Hepatocyte (in vitro differentiated cells): Measurements from ENCODE around the gene TSPAN8. TPM values are rescaled to one million over a fixed set of nuclear protein-coding genes. Genes with fewer than 3 reads are reported as not detected.
A peak's percentile ranks its signal among the peaks of the same experiment; 100 is the strongest.

ENCODE experiments used
- DNase-seq: peaks from one replicate; pipeline ENCODE4 v3.0.0-alpha.2; 2016; ENCODE audit warnings: low spot score
- H2AFZ ChIP-seq: fragments of 200-600 bp; sonication (generic); 2 replicates; pipeline ENCODE4 v1.6.0; 2016; ENCODE audit warnings: antibody characterized with exemption, mild to moderate bottlenecking
- H3K27ac ChIP-seq: fragments of 200-600 bp; sonication (generic); 2 replicates; pipeline ENCODE4 v1.5.1; 2016; ENCODE audit warnings: mild to moderate bottlenecking
- H3K27me3 ChIP-seq: fragments of 200-600 bp; sonication (generic); 2 replicates; pipeline ENCODE4 v1.6.1; 2016
- H3K36me3 ChIP-seq: fragments of 200-600 bp; sonication (generic); replicated peaks from 2 replicates; pipeline ENCODE4 v1.5.1; 2016; ENCODE audit warnings: low read depth; ENCODE audit not compliant: insufficient read depth
- H3K4me1 ChIP-seq: fragments of 200-600 bp; sonication (generic); 2 replicates; pipeline ENCODE4 v1.5.1; 2016; ENCODE audit warnings: mild to moderate bottlenecking, moderate library complexity; ENCODE audit not compliant: insufficient read depth
- H3K4me2 ChIP-seq: fragments of 200-600 bp; sonication (generic); 2 replicates; pipeline ENCODE4 v1.6.0; 2016
- H3K4me3 ChIP-seq: fragments of 200-600 bp; sonication (generic); 2 replicates; pipeline ENCODE4 v1.5.1; 2016; ENCODE audit warnings: mild to moderate bottlenecking
- H3K79me2 ChIP-seq: fragments of 200-600 bp; sonication (generic); 2 replicates; pipeline ENCODE4 v1.6.0; 2017; ENCODE audit warnings: mild to moderate bottlenecking
- H3K9me2 ChIP-seq: fragments of 200-600 bp; sonication (generic); replicated peaks from 2 replicates; pipeline ENCODE4 v1.6.0; 2017; ENCODE audit warnings: mild to moderate bottlenecking; ENCODE audit not compliant: insufficient read depth
- H3K9me3 ChIP-seq: fragments of 200-600 bp; sonication (generic); 2 replicates; pipeline ENCODE4 v1.5.1; 2016; ENCODE audit warnings: low read depth, mild to moderate bottlenecking
- H4K20me1 ChIP-seq: fragments of 200-600 bp; sonication (generic); 2 replicates; pipeline ENCODE4 v1.6.0; 2016; ENCODE audit warnings: mild to moderate bottlenecking; ENCODE audit not compliant: insufficient read depth, poor library complexity, severe bottlenecking
- EZH2 ChIP-seq: fragments of 200-600 bp; sonication (generic); IDR thresholded peaks from 2 replicates; pipeline ENCODE4 v1.6.1; 2016; ENCODE audit warnings: antibody characterized with exemption, mild to moderate bottlenecking, borderline replicate concordance
- EZH2phosphoT487 ChIP-seq: fragments of 200-600 bp; sonication (generic); IDR thresholded peaks from one replicate; pipeline ENCODE4 v1.6.1; 2018; ENCODE audit warnings: antibody characterized with exemption, mild to moderate bottlenecking, low read depth, moderate library complexity; ENCODE audit not compliant: unreplicated experiment, severe bottlenecking
- WGBS: methylation state at CpG from one replicate; pipeline ENCODE4 v1.1.6; 2016; ENCODE audit warnings: low lambda C conversion rate; ENCODE audit errors: missing lambda C conversion rate; 5-methylcytosine and 5-hydroxymethylcytosine counted together
- polyA plus RNA-seq: library from polyadenylated mRNA; unstranded; fragments of >200 nt; fragmentation: Nextera tagmentation; extraction: Ambion mirVana; gene quantifications from 2 replicates; pipeline ENCODE4 v1.2.1, GENCODE V29; 2016
- total RNA-seq: library from RNA; depleted of rRNA; stranded (reverse); fragments of >200 nt; gene quantifications from 2 replicates; pipeline ENCODE4 v1.2.3, GENCODE V29; 2014
- TF ChIP-seq, protein P1 (sequence below): fragments of 200-600 bp; sonication (generic); IDR thresholded peaks from 2 replicates; pipeline ENCODE4 v1.5.1; 2016; ENCODE audit warnings: antibody characterized with exemption, mild to moderate bottlenecking; ENCODE audit not compliant: poor library complexity

TSPAN8 gene
- total and polyA plus RNA-seq, 2 experiments from 2014 or later = 312 to 639 TPM

DNA sequence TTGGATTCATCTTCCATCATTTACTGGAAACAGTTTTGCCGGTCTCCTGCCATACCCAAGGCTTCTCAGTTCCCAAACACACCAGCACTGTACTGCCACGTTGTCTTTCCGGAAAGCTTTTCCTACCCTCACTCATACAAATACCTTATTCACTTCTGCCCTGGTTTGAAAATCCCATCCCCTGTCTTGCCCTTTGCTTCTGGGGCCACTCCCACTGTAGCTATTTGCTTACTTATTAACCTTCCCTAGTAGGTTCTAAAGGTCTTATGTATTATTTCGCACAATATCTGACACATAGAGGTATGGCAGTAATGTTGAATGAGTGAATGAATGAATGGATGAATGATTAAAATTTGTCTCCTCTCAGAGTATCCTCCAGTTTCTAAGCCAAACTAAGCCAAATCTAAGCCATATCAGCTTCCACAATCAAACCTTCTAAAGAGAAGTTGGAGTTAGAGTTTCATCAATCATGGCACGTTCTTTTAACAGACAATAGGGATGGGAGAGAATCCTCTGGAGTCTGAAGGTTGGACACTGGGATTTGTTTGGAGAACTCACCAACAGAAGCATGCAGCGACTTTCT, 18.6 kb downstream of the TSPAN8 start:
- no peaks in the 10 kb centered on the region for H3K9me2 ChIP-seq
- H3K9me3 ChIP-seq = no peaks in the 10 kb centered on the region
- no peaks in the 10 kb centered on the region for H3K79me2 ChIP-seq
- peak overlapping the region; percentile 71 for H3K27ac ChIP-seq
- H3K27me3 ChIP-seq = no peaks in the 10 kb centered on the region
- H3K36me3 ChIP-seq = no peaks in the 10 kb centered on the region
- WGBS = 68% methylated on average over 6 of the region's 6 CpGs
- H3K4me1 ChIP-seq = peaks cover 21% of the 10 kb centered on the region
- no peak overlapping the region for H2AFZ ChIP-seq
- H3K4me3 ChIP-seq = no peak overlapping the region
- TF ChIP-seq EZH2phosphoT487 (no peak), EZH2 (no peak)
- TF ChIP-seq, protein P1, sequence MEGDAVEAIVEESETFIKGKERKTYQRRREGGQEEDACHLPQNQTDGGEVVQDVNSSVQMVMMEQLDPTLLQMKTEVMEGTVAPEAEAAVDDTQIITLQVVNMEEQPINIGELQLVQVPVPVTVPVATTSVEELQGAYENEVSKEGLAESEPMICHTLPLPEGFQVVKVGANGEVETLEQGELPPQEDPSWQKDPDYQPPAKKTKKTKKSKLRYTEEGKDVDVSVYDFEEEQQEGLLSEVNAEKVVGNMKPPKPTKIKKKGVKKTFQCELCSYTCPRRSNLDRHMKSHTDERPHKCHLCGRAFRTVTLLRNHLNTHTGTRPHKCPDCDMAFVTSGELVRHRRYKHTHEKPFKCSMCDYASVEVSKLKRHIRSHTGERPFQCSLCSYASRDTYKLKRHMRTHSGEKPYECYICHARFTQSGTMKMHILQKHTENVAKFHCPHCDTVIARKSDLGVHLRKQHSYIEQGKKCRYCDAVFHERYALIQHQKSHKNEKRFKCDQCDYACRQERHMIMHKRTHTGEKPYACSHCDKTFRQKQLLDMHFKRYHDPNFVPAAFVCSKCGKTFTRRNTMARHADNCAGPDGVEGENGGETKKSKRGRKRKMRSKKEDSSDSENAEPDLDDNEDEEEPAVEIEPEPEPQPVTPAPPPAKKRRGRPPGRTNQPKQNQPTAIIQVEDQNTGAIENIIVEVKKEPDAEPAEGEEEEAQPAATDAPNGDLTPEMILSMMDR = no peak
- H3K4me2 ChIP-seq = peak overlapping the region; percentile 44
- no peaks in the 10 kb centered on the region for H4K20me1 ChIP-seq
- DNase-seq = peak; percentile 44

DNA sequence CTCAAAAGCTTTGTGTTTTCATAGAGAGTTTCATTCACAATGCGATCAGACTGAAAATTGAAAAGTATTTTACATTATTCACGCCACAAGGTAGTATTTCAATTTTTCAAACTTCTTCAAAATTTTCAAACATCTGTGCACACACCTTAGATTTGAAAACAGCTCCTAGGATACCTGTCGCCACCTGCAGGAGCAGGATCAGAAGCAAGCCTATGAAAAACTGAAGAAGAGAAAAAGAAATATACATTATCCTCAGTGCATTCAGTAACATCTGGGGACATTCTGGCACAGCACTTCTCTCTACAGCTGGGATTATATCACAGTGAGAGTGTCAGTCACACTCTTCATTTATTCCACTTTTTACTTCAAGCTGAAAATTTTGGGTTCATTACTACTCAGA, 19.8 kb downstream of the TSPAN8 start:
- Histone ChIP-seq H3K27me3 (no peaks in the 10 kb centered on the region), H3K9me2 (no peaks in the 10 kb centered on the region), H3K27ac (peak overlapping the region; percentile 71), H3K79me2 (no peaks in the 10 kb centered on the region), H3K4me2 (no peak overlapping the region), H3K4me1 (peaks cover 21% of the 10 kb centered on the region), H3K4me3 (no peak overlapping the region), H3K9me3 (no peaks in the 10 kb centered on the region), H3K36me3 (no peaks in the 10 kb centered on the region), H2AFZ (no peak overlapping the region), H4K20me1 (no peaks in the 10 kb centered on the region)
- 97% methylated on average over 3 of the region's 3 CpGs for whole genome bisulfite sequencing
- no peak for DNase-seq
- TF ChIP-seq EZH2 (no peak), EZH2phosphoT487 (no peak)
- TF ChIP-seq, protein P1 = no peak

DNA sequence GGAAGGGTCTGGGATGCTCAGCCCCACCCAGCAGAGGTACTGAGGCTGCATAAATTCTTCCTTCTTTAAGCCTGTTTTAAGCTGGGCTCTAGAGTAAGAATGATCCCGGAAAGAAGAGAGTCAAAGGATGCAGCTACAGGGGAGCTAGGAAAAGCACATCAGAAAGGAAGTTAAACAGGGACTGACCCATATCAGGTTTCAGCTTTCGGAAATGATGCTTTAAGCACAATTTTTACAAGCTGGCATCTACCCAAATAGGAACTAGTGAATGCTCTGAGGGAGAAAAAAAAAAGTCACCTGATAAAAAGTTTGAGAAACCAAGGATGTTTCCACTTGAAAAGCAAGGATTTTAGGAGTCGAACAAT, 22.0 kb downstream of the TSPAN8 start:
- no peak for DNase-seq
- no peak overlapping the region for H2AFZ ChIP-seq

More for the DNA sequence above, 22.0 kb downstream of the TSPAN8 start:
- Histone ChIP-seq H3K27ac (peak overlapping the region; percentile 5), H3K79me2 (no peaks in the 10 kb centered on the region), H3K4me1 (peaks cover 10% of the 10 kb centered on the region), H3K4me3 (no peak overlapping the region), H3K9me3 (no peaks in the 10 kb centered on the region), H3K27me3 (no peaks in the 10 kb centered on the region), H4K20me1 (no peaks in the 10 kb centered on the region), H3K36me3 (no peaks in the 10 kb centered on the region), H3K4me2 (no peak overlapping the region), H3K9me2 (no peaks in the 10 kb centered on the region)
- 58% methylated on average over 3 of the region's 3 CpGs for WGBS
- TF ChIP-seq EZH2 (no peak), EZH2phosphoT487 (no peak)
- TF ChIP-seq, protein P1 = no peak
